Astrocyte (in vitro differentiated cells and primary cell): ENCODE data around the gene FAM163A.

Experiments used
- EZH2 ChIP-seq: IDR thresholded peaks from 2 replicates; pipeline ENCODE4 v1.6.1; 2012; ENCODE audit warnings: mild to moderate bottlenecking, low read length, inconsistent platforms; ENCODE audit not compliant: insufficient read depth
- TF ChIP-seq, protein P1 (sequence below): IDR thresholded peaks from 2 replicates; pipeline ENCODE4 v1.5.1; 2011; ENCODE audit warnings: low read depth, mild to moderate bottlenecking, inconsistent platforms, low read length, moderate library complexity; ENCODE audit not compliant: insufficient read depth

DNA sequence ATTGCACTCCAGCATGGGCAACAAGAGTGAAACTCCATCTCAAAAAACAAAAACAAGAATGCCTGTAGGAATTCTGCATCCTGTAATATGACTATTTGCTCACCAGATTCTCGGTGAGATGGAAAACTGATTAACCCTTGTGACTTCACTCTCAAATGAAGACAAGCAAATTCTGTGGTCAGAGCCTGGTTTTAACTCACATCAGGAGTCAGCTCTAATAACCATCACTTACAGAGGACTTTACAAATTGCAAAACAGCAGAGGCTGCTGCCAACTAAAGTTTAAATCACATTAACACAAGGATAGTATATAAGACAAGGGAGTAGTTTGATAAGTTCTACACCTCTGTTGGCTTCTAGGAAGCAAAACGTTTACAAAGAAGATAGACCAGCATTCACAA is 35.7 kb upstream of the FAM163A start:
- TF ChIP-seq, protein P1, sequence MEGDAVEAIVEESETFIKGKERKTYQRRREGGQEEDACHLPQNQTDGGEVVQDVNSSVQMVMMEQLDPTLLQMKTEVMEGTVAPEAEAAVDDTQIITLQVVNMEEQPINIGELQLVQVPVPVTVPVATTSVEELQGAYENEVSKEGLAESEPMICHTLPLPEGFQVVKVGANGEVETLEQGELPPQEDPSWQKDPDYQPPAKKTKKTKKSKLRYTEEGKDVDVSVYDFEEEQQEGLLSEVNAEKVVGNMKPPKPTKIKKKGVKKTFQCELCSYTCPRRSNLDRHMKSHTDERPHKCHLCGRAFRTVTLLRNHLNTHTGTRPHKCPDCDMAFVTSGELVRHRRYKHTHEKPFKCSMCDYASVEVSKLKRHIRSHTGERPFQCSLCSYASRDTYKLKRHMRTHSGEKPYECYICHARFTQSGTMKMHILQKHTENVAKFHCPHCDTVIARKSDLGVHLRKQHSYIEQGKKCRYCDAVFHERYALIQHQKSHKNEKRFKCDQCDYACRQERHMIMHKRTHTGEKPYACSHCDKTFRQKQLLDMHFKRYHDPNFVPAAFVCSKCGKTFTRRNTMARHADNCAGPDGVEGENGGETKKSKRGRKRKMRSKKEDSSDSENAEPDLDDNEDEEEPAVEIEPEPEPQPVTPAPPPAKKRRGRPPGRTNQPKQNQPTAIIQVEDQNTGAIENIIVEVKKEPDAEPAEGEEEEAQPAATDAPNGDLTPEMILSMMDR = no peak
- no peak for TF ChIP-seq EZH2
